H1 (cell line): ENCODE data around the gene RNF111. TPM values are rescaled to one million over a fixed set of nuclear protein-coding genes. Genes with fewer than 3 reads are reported as not detected.

Source experiments
- CTCF ChIA-PET: fragments of 300-600 bp; sonication (Branson Sonifier 250); formaldehyde crosslinking; loops from one replicate; lab custom pipeline; 2021; ENCODE audit not compliant: partially characterized antibody; lab: Charles Lee
- POLR2A ChIA-PET: fragments of 300-600 bp; sonication (Branson Sonifier 250); formaldehyde crosslinking; loops from one replicate; lab custom pipeline; 2021; ENCODE audit warnings: inconsistent platforms; ENCODE audit not compliant: partially characterized antibody; lab: Charles Lee
- DNase-seq, 2 experiments: peaks; one replicate each; pipeline versions ENCODE4 v3.0.0 to v3.0.0-alpha.2; 2010 to 2022; ENCODE audit warnings: low spot score in 2 of 2, low read depth in 1 of 2, mixed read lengths in 1 of 2
- FAIRE-seq: peaks from 2 replicates; lab custom pipeline; 2011; peaks lifted over from hg19 to GRCh38; lab: Jason Lieb, UNC
- H2AFZ ChIP-seq: 2 replicates; pipeline ENCODE4 v1.8.1; 2012; ENCODE audit warnings: low read length, inconsistent platforms
- H2AK5ac ChIP-seq: 2 replicates; pipeline ENCODE4 v1.6.1; 2013; ENCODE audit warnings: low read depth, low read length
- H2BK120ac ChIP-seq: replicated peaks from 2 replicates; pipeline ENCODE3; 2013; ENCODE audit warnings: low read depth, low read length, inconsistent platforms
- H2BK12ac ChIP-seq: 2 replicates; pipeline ENCODE4 v1.6.1; 2013; ENCODE audit warnings: low read depth, low read length
- H2BK15ac ChIP-seq: 2 replicates; pipeline ENCODE4 v1.6.1; 2013; ENCODE audit warnings: low read length
- H2BK20ac ChIP-seq: 2 replicates; pipeline ENCODE4 v1.6.1; 2013; ENCODE audit warnings: low read length
- H2BK5ac ChIP-seq: 2 replicates; pipeline ENCODE4 v1.6.1; 2013; ENCODE audit warnings: low read depth, low read length
- H3K14ac ChIP-seq: 2 replicates; pipeline ENCODE4 v1.6.1; 2013; ENCODE audit warnings: inconsistent platforms; ENCODE audit not compliant: insufficient read length
- H3K18ac ChIP-seq: 2 replicates; pipeline ENCODE4 v1.6.1; 2013; ENCODE audit warnings: low read length; ENCODE audit errors: extremely low read depth
- H3K23ac ChIP-seq: 2 replicates; pipeline ENCODE4 v1.6.1; 2013; ENCODE audit warnings: inconsistent platforms; ENCODE audit not compliant: insufficient read length
- H3K23me2 ChIP-seq: 2 replicates; pipeline ENCODE4 v1.6.1; 2013; ENCODE audit warnings: low read depth, low read length
- H3K27ac ChIP-seq: 2 replicates; pipeline ENCODE4 v1.6.1; 2011; ENCODE audit warnings: low read depth, low read length, inconsistent platforms
- H3K27me3 ChIP-seq, 4 experiments: replicated peaks in 1 of 4; 1 replicate in 1 of 4; 2 replicates in 3 of 4; pipeline versions ENCODE4 v1.6.1 to v1.8.1; 2011 to 2013; ENCODE audit warnings: low read length in 3 of 4, mild to moderate bottlenecking in 3 of 4, inconsistent platforms in 2 of 4, mixed read lengths in 2 of 4, moderate library complexity in 1 of 4; ENCODE audit not compliant: control insufficient read depth in 3 of 4, insufficient read depth in 3 of 4; ENCODE audit errors: extremely low read depth in 1 of 4
- H3K36me3 ChIP-seq, 4 experiments: 2 replicates each; pipeline versions ENCODE4 v1.6.1 to v1.8.1; 2011 to 2013; ENCODE audit warnings: mild to moderate bottlenecking in 4 of 4, low read length in 3 of 4, moderate library complexity in 2 of 4, control low read depth in 1 of 4, inconsistent platforms in 1 of 4; ENCODE audit not compliant: insufficient read depth in 4 of 4, control insufficient read depth in 2 of 4
- H3K4ac ChIP-seq: replicated peaks from 2 replicates; pipeline ENCODE3; 2013; ENCODE audit warnings: low read length, low read depth, mixed read lengths, inconsistent platforms; ENCODE audit not compliant: insufficient read length
- H3K4me1 ChIP-seq, 4 experiments: replicated peaks in 1 of 4; 1 replicate in 1 of 4; 2 replicates in 3 of 4; pipeline versions ENCODE4 v1.6.1 to v1.8.1; 2011 to 2013; ENCODE audit warnings: low read length in 3 of 4, inconsistent platforms in 2 of 4, mixed read lengths in 1 of 4; ENCODE audit not compliant: insufficient read depth in 4 of 4, control insufficient read depth in 3 of 4
- H3K4me2 ChIP-seq, 2 experiments: 2 replicates each; pipeline versions ENCODE4 v1.6.1 to v1.8.1; 2011 to 2013; ENCODE audit warnings: low read depth in 2 of 2, low read length in 2 of 2, control low read depth in 1 of 2, inconsistent platforms in 1 of 2, mild to moderate bottlenecking in 1 of 2; ENCODE audit not compliant: insufficient read depth in 1 of 2
- H3K4me3 ChIP-seq, 4 experiments: fragments of 200-600, 300-600 bp in 1 of 4; sonication (generic), shearing (Covaris generic), sonication (Bioruptor Twin) in 1 of 4; 2 replicates each; pipeline versions ENCODE4 v1.5.1 to v1.8.1; 2011 to 2016; ENCODE audit warnings: low read length in 4 of 4, low read depth in 3 of 4, control low read depth in 2 of 4, inconsistent platforms in 2 of 4, mild to moderate bottlenecking in 2 of 4, mixed read lengths in 1 of 4, moderate library complexity in 1 of 4; ENCODE audit not compliant: insufficient read depth in 2 of 4; ENCODE audit errors: extremely low read depth in 1 of 4
- H3K56ac ChIP-seq: replicated peaks from 2 replicates; pipeline ENCODE3; 2013; ENCODE audit warnings: low read depth, mild to moderate bottlenecking, mixed read lengths, low read length, inconsistent platforms; ENCODE audit not compliant: insufficient read length
- H3K79me1 ChIP-seq: 2 replicates; pipeline ENCODE4 v1.6.1; 2013; ENCODE audit warnings: low read depth, low read length, control low read depth
- H3K79me2 ChIP-seq, 2 experiments: 2 replicates each; pipeline versions ENCODE4 v1.6.1 to v1.8.1; 2012 to 2013; ENCODE audit warnings: low read length in 2 of 2, mild to moderate bottlenecking in 2 of 2, inconsistent platforms in 1 of 2; ENCODE audit not compliant: insufficient read depth in 2 of 2, control insufficient read depth in 1 of 2
- H3K9ac ChIP-seq, 4 experiments: replicated peaks in 1 of 4; 1 replicate in 1 of 4; 2 replicates in 3 of 4; pipeline versions ENCODE4 v1.6.1 to v1.8.1; 2011 to 2013; ENCODE audit warnings: low read depth in 3 of 4, low read length in 3 of 4, control low read depth in 2 of 4, mild to moderate bottlenecking in 2 of 4, moderate library complexity in 2 of 4, inconsistent platforms in 1 of 4; ENCODE audit errors: extremely low read depth in 1 of 4
- H3K9me3 ChIP-seq, 2 experiments: 2 replicates each; pipeline versions ENCODE4 v1.6.1 to v1.8.1; 2012 to 2013; ENCODE audit warnings: mild to moderate bottlenecking in 2 of 2, moderate library complexity in 2 of 2, control low read depth in 1 of 2, inconsistent platforms in 1 of 2, low read depth in 1 of 2, low read length in 1 of 2, mixed read lengths in 1 of 2; ENCODE audit not compliant: insufficient read depth in 2 of 2
- H4K20me1 ChIP-seq, 2 experiments: replicated peaks in 1 of 2; 2 replicates each; pipeline versions ENCODE3 to v1.8.1; 2011 to 2013; ENCODE audit warnings: inconsistent platforms in 2 of 2, low read length in 2 of 2, mild to moderate bottlenecking in 1 of 2; ENCODE audit not compliant: insufficient read depth in 2 of 2, control insufficient read depth in 1 of 2
- H4K5ac ChIP-seq: 2 replicates; pipeline ENCODE4 v1.6.1; 2013; ENCODE audit warnings: low read length, low read depth, mixed read lengths, inconsistent platforms; ENCODE audit not compliant: insufficient read length
- H4K8ac ChIP-seq: 2 replicates; pipeline ENCODE4 v1.8.0; 2013; ENCODE audit warnings: mild to moderate bottlenecking, moderate library complexity, low read length, inconsistent platforms; ENCODE audit not compliant: insufficient read depth; ENCODE audit errors: extremely low read depth
- H4K91ac ChIP-seq: replicated peaks from 2 replicates; pipeline ENCODE3; 2013; ENCODE audit warnings: low read length, mixed read lengths, inconsistent platforms; ENCODE audit not compliant: insufficient read length
- ASH2L ChIP-seq: fragments of 200-600, 300-600 bp; sonication (generic); IDR thresholded peaks from one replicate; pipeline ENCODE4 v1.7.1; 2017; ENCODE audit warnings: low read length
- ATF3 ChIP-seq: IDR thresholded peaks from 2 replicates; pipeline ENCODE4 v1.6.1; 2011; ENCODE audit warnings: low read depth, mild to moderate bottlenecking, low read length; ENCODE audit not compliant: insufficient read depth
- GTF2F1 ChIP-seq: IDR thresholded peaks from 2 replicates; pipeline ENCODE4 v1.6.1; 2012; ENCODE audit warnings: low read depth, low read length, improper control_type of control experiment, borderline replicate concordance
- KDM5A ChIP-seq: fragments of 200-600 bp; IDR thresholded peaks from 2 replicates; pipeline ENCODE4 v1.7.1; 2012; ENCODE audit warnings: mild to moderate bottlenecking, low read length, inconsistent platforms, mixed read lengths
- MAFK ChIP-seq: IDR thresholded peaks from 2 replicates; pipeline ENCODE4 v1.6.1; 2012; ENCODE audit warnings: low read depth, mild to moderate bottlenecking, improper control_type of control experiment, low read length
- POU5F1 ChIP-seq: IDR thresholded peaks from 2 replicates; pipeline ENCODE4 v1.6.1; 2011; ENCODE audit warnings: low read depth, mild to moderate bottlenecking, low read length, moderate library complexity
- RAD21 ChIP-seq, 2 experiments: IDR thresholded peaks in 1 of 2; conservative IDR thresholded peaks in 1 of 2; 2 replicates each; pipeline ENCODE4 v1.6.1; 2011; ENCODE audit warnings: low read depth in 2 of 2, low read length in 2 of 2, improper control_type of control experiment in 1 of 2, inconsistent platforms in 1 of 2, mild to moderate bottlenecking in 1 of 2, moderate library complexity in 1 of 2
- RBBP5 ChIP-seq: IDR thresholded peaks from 2 replicates; pipeline ENCODE4 v1.7.1; 2012; ENCODE audit warnings: low read depth, mild to moderate bottlenecking, inconsistent platforms, low read length, moderate library complexity, borderline replicate concordance
- SAP30 ChIP-seq: fragments of 300-600 bp; sonication (generic); IDR thresholded peaks from 2 replicates; pipeline ENCODE4 v1.7.1; 2012; ENCODE audit warnings: low read length, moderate library complexity, mild to moderate bottlenecking, inconsistent platforms; ENCODE audit not compliant: insufficient read depth, insufficient replicate concordance
- SIRT6 ChIP-seq: IDR thresholded peaks from one replicate; pipeline ENCODE4 v1.7.1; 2012; ENCODE audit warnings: low read length, inconsistent platforms
- USF2 ChIP-seq: IDR thresholded peaks from 2 replicates; pipeline ENCODE4 v1.6.1; 2011; ENCODE audit warnings: low read length, improper control_type of control experiment
- WGBS, 2 experiments: shearing (Covaris generic) in 1 of 2; methylation state at CpG; one replicate each; pipeline versions ENCODE4 v1.1.6 to v1.1.7; 2013 to 2015; ENCODE audit warnings: low lambda C conversion rate in 2 of 2, mixed read lengths in 2 of 2, inconsistent platforms in 1 of 2, low coverage in 1 of 2, missing lambda C conversion rate in 1 of 2; ENCODE audit not compliant: insufficient replicate concordance in 2 of 2, insufficient coverage in 1 of 2, insufficient read length in 1 of 2; ENCODE audit errors: extremely low coverage in 1 of 2, missing lambda C conversion rate in 1 of 2; 5-methylcytosine and 5-hydroxymethylcytosine counted together
- polyA plus RNA-seq, 7 experiments: library from polyadenylated mRNA; depleted of rRNA in 3 of 7; stranded (reverse) in 5 of 7; unstranded in 2 of 7; fragments of >200 nt in 5 of 7; fragments of 200-250 nt in 2 of 7; gene quantifications; 1 replicate in 5 of 7; 2 replicates in 1 of 7; 4 replicates in 1 of 7; pipeline versions ENCODE4 v1.2.1 to v1.2.3, GENCODE V29; 2011 to 2013; ENCODE audit warnings: missing spikeins in 2 of 7, mixed read lengths in 2 of 7
- total RNA-seq: library from RNA; stranded (reverse); fragmentation: NEBNext Ultra II Directional; extraction: Animal tissue kit (Norgen Biotek cat#: 25700); gene quantifications from 2 replicates; pipeline ENCODE4 v1.2.1, GENCODE V29; 2021

RNF111 gene
- total and polyA plus RNA-seq, 2 of the 8 experiments (the other 6 are each of a cell fraction or from before 2014, with no cell fraction given): 18.5 to 26.6 TPM

GRCh38 chr15:59013246-59013873 is 25.9 kb downstream of the RNF111 start:
- DNase-seq: no peak
- Histone ChIP-seq H3K79me2 (peaks cover 5 to 84% of the 10 kb centered on the region in 2 experiments; a peak in 3 of 4 replicates), H4K91ac (no peak overlapping the region), H2AFZ (no peak overlapping the region), H3K27me3 (no peaks in the 10 kb centered on the region), H3K56ac (no peak overlapping the region), H2BK15ac (no peak overlapping the region), H3K4ac (no peak overlapping the region), H3K4me2 (no peak overlapping the region), H3K9ac (no peak overlapping the region), H3K18ac (no peak overlapping the region), H4K20me1 (no peaks in the 10 kb centered on the region), H3K14ac (no peak overlapping the region), H2BK12ac (no peak overlapping the region), H3K23me2 (no peaks in the 10 kb centered on the region), H3K79me1 (no peaks in the 10 kb centered on the region; the same call in 1 of the 2 replicates), H3K27ac (no peak overlapping the region), H3K9me3 (peaks cover 5% of the 10 kb centered on the region in 2 experiments; a peak in 3 of 4 replicates), H4K8ac (no peak overlapping the region), H2BK20ac (no peak overlapping the region), H3K23ac (no peak overlapping the region), H3K4me3 (no peak overlapping the region), H2BK5ac (no peak overlapping the region), H2BK120ac (no peak overlapping the region), H2AK5ac (no peak overlapping the region), H3K4me1 (no peaks in the 10 kb centered on the region; a peak in 1 of 7 replicates), H4K5ac (no peak overlapping the region), H3K36me3 (peaks cover 0 to 10% (median 4%) of the 10 kb centered on the region in 4 experiments; a peak in 5 of 8 replicates)
- POLR2A ChIA-PET: interaction anchor here (0.7 to 1.0 kb wide), 2 partner anchors 10 to 65 kb away, joined by 3 read pairs; no protein-coding TSS in a partner anchor
- FAIRE-seq: no peak
- 80% methylated on average over 3 of the region's 3 CpGs; no CpG with 5 or more reads in 1 of the 2 experiments for WGBS, 2 experiments
- CTCF ChIA-PET: interaction anchor here (0.6 to 0.9 kb wide), 3 partner anchors 10 to 34 kb away, joined by 3 read pairs; no protein-coding TSS in a partner anchor
- TF ChIP-seq USF2 (no peak), ATF3 (no peak), GTF2F1 (no peak), POU5F1 (no peak), SAP30 (no peak), ASH2L (no peak), MAFK (no peak), KDM5A (no peak), SIRT6 (no peak), RAD21 (IDR thresholded peaks at IDR 0.05 in 1 of 2, conservative IDR thresholded peaks at IDR 0.05 in 1 of 2; ENCODE audit: low read depth in 2 of 2, low read length in 2 of 2) (no peak), RBBP5 (no peak)
